Measurements from ENCODE around the gene MGAT5B.

DNA sequence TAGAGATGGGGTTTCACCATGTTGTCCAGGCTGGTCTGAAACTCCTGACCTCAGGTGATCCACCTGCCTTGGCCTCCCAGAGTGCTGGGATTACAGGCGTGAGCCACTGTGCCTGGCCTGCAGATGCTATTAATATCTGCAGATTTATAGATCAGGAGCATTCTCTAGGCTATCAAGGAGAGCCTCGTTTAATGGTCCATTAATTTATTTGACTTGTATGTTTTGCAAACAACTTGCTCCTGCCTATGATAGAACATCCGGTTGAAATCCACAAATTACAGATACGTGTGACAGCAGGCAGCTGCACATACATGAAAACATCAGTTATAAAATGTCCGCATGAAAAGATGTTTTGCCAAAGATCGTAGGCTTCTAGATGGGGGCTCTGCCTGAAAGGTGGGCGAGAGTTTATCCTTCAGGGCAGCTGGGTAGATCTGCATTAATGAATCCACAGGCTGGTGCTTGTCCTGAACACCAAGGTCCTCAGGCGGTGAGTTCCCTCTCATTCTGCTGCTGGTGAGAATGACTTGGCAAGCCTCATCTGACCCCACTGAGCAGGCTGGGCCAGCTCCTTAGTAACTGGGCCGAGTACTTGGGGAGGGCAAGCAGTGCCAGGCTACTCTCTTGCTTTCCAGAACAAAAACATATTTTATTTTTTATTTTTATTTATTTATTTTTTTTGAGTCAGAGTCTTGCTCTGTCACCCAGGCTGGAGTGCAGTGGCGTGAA lies 37.1 kb upstream of the MGAT5B start:
- TF ChIP-seq POLR2AphosphoS5 (IDR thresholded peaks at IDR 0.05) = no peak
- TF ChIP-seq, protein P1, sequence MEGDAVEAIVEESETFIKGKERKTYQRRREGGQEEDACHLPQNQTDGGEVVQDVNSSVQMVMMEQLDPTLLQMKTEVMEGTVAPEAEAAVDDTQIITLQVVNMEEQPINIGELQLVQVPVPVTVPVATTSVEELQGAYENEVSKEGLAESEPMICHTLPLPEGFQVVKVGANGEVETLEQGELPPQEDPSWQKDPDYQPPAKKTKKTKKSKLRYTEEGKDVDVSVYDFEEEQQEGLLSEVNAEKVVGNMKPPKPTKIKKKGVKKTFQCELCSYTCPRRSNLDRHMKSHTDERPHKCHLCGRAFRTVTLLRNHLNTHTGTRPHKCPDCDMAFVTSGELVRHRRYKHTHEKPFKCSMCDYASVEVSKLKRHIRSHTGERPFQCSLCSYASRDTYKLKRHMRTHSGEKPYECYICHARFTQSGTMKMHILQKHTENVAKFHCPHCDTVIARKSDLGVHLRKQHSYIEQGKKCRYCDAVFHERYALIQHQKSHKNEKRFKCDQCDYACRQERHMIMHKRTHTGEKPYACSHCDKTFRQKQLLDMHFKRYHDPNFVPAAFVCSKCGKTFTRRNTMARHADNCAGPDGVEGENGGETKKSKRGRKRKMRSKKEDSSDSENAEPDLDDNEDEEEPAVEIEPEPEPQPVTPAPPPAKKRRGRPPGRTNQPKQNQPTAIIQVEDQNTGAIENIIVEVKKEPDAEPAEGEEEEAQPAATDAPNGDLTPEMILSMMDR (IDR thresholded peaks at IDR 0.05) = no peak
- TF ChIP-seq POLR2A (IDR thresholded peaks at IDR 0.05) = no peak
- no peak for TF ChIP-seq EP300 (IDR thresholded peaks at IDR 0.05)

All from sigmoid colon (tissue), 4 donors.